Glutamatergic neuron (in vitro differentiated cells): ENCODE results near the gene NID2. TPM values are rescaled to one million over a fixed set of nuclear protein-coding genes. Genes with fewer than 3 reads are reported as not detected.

Experiments used
- DNase-seq: peaks from one replicate; pipeline ENCODE4 v3.0.0; 2022
- H3K27ac Mint-ChIP-seq: one replicate; pipeline ENCODE4 v1.8.0; 2020; ENCODE audit warnings: mild to moderate bottlenecking, mixed read lengths, inconsistent platforms; ENCODE audit not compliant: unreplicated experiment
- H3K27me3 Mint-ChIP-seq: one replicate; pipeline ENCODE4 v1.8.0; 2020; ENCODE audit warnings: mild to moderate bottlenecking, moderate library complexity, mixed read lengths, inconsistent platforms; ENCODE audit not compliant: unreplicated experiment
- H3K36me3 Mint-ChIP-seq: one replicate; pipeline ENCODE4 v1.8.0; 2020; ENCODE audit warnings: mild to moderate bottlenecking, mixed read lengths, inconsistent platforms; ENCODE audit not compliant: unreplicated experiment
- H3K4me1 Mint-ChIP-seq: one replicate; pipeline ENCODE4 v1.8.0; 2020; ENCODE audit warnings: mild to moderate bottlenecking, low read depth, mixed read lengths, inconsistent platforms; ENCODE audit not compliant: unreplicated experiment
- H3K4me3 Mint-ChIP-seq: one replicate; pipeline ENCODE4 v1.8.0; 2020; ENCODE audit warnings: mild to moderate bottlenecking, mixed read lengths, inconsistent platforms; ENCODE audit not compliant: unreplicated experiment
- H3K9me3 Mint-ChIP-seq: one replicate; pipeline ENCODE4 v1.8.0; 2020; ENCODE audit warnings: mild to moderate bottlenecking, moderate library complexity, mixed read lengths, inconsistent platforms; ENCODE audit not compliant: unreplicated experiment
- CTCF ChIP-seq: fragments of 200-600 bp; sonication (generic); IDR thresholded peaks from one replicate; pipeline ENCODE4 v1.5.0; 2021; ENCODE audit not compliant: partially characterized antibody, unreplicated experiment
- total RNA-seq: library from RNA; stranded (reverse); fragmentation: NEBNext Ultra II Directional; extraction: Animal tissue kit (Norgen Biotek cat#: 25700); gene quantifications from one replicate; pipeline ENCODE4 v1.2.1, GENCODE V29; 2021; ENCODE audit not compliant: unreplicated experiment

Gene NID2
- total RNA-seq, 1 donor from 2014 or later: 2.6 TPM

DNA sequence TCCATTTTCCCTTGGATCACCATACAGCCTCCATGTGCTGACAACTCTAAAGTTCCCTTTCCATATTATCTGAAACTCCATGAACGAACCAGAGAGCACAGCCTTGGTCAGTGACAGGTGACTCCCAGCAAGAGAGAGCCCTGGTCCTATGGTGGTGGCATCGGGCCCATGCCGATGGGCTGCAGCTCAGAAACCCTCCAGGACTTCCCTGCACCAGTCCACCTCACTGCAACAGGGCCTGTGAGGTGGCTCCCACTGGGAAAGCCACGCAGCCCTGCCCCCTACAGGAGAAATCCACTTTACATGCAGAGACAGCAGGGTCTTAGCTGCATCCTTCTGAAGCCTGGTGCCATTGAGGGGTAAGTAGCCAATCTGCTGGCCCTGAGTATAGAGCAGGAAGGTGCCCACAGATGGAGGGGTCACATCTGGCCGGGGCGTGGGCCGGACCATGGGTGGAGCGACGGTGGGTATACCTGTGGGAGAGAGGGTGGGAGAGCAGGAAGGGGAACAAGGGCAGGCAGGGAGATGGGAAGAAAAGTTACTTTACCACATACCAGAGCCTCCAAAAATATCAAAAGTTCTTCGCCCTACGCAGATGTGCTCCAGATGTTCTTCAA lies 54.8 kb downstream of the NID2 start:
- Mint-ChIP-seq H3K27me3 (peaks cover 8% of the 10 kb centered on the region), H3K27ac (peak overlapping the region; percentile 80), H3K4me1 (peaks cover 38% of the 10 kb centered on the region), H3K4me3 (peak overlapping the region; percentile 46), H3K9me3 (peaks cover 10% of the 10 kb centered on the region), H3K36me3 (peaks cover 5% of the 10 kb centered on the region)
- TF ChIP-seq CTCF: peak; percentile 40
- peak; percentile 44 for DNase-seq

DNA sequence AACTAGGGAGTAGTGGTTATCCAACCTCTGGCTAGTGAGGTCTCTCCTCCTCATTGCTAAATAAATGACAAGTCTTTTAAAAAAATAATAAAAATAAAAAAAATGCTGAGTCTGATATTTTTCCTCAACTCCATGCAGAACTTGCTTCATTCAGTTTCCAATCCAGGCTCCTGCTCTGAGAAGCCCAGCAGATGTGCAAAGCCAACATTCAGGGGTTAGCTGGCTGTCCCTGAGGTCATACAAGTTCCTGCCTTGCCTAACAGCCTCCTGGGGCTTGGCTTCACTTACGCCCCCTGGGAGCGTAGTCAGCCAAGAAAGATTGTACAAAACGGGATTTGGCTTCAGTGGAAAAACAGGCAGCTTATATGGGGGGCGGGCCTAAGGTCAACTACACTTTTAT lies 56.2 kb downstream of the NID2 start:
- H3K4me3 Mint-ChIP-seq: no peak overlapping the region
- H3K27me3 Mint-ChIP-seq: peaks cover 8% of the 10 kb centered on the region
- no peak for TF ChIP-seq CTCF
- no peak for DNase-seq
- peaks cover 10% of the 10 kb centered on the region for H3K9me3 Mint-ChIP-seq
- H3K27ac Mint-ChIP-seq: no peak overlapping the region
- peaks cover 5% of the 10 kb centered on the region for H3K36me3 Mint-ChIP-seq
- H3K4me1 Mint-ChIP-seq: peaks cover 38% of the 10 kb centered on the region

GRCh38 chr14:52011523-52011922 lies 57.3 kb downstream of the NID2 start:
- no peak for DNase-seq
- H3K27ac Mint-ChIP-seq: peak overlapping the region; percentile 78
- peaks cover 34% of the 10 kb centered on the region for H3K4me1 Mint-ChIP-seq
- no peak overlapping the region for H3K4me3 Mint-ChIP-seq
- H3K9me3 Mint-ChIP-seq: peaks cover 8% of the 10 kb centered on the region
- no peak for TF ChIP-seq CTCF
- no peaks in the 10 kb centered on the region for H3K36me3 Mint-ChIP-seq
- H3K27me3 Mint-ChIP-seq: peaks cover 4% of the 10 kb centered on the region

GRCh38 chr14:52010173-52010693 lies 58.6 kb downstream of the NID2 start:
- no peak for DNase-seq
- Mint-ChIP-seq H3K4me3 (no peak overlapping the region), H3K27ac (no peak overlapping the region), H3K36me3 (no peaks in the 10 kb centered on the region), H3K4me1 (peaks cover 29% of the 10 kb centered on the region), H3K27me3 (peaks cover 2% of the 10 kb centered on the region), H3K9me3 (peaks cover 8% of the 10 kb centered on the region)
- no peak for TF ChIP-seq CTCF

GRCh38 chr14:52008136-52008535 lies 60.7 kb downstream of the NID2 start:
- TF ChIP-seq CTCF: no peak
- Mint-ChIP-seq H3K4me1 (peaks cover 10% of the 10 kb centered on the region), H3K27ac (no peak overlapping the region), H3K36me3 (no peaks in the 10 kb centered on the region), H3K4me3 (no peak overlapping the region), H3K27me3 (no peaks in the 10 kb centered on the region), H3K9me3 (no peaks in the 10 kb centered on the region)
- DNase-seq: no peak
